ENCODE data around the gene DCUN1D2. TPM values are rescaled to one million over a fixed set of nuclear protein-coding genes. Genes with fewer than 3 reads are reported as not detected.

Gene DCUN1D2
- total RNA-seq, 4 donors from 2014 or later = 12.3 to 20.2 (median 17.3) TPM

DNA sequence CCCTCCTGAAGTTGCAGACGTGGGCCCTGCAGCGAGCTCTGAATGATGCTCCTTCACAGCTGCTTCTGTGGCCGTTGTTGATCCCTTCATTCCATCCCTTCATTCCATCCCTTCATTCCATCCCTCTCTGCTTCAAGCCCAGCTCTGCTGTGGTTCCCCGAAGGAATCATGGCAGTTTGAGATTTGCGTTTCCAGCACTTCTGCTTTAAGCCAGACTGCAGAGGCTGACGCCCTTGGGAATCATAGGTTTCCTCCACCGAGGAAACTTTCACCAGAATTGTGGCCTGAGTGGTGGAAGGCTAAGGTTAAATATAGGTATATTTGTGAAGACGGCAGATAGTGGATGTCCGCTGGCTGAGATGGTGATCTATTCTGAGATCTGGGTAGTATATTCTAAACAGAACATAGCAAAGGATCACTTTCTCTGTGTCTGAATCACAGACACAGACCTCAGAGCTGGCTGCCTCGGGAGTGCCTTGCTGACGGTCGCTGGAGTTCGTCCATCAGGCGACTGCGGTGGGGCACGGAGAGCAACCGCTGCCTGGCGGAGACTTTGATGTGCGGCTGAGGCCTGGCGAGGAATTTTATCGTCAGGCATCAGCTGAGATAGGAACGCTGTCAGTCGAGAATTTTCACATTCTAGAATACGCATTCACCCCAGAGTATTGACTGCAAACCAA, 42.8 kb upstream of the DCUN1D2 start:
- H3K4me1 ChIP-seq = peaks cover 0 to 8% (median 0%) of the 10 kb centered on the region in 3 donors
- no peaks in the 10 kb centered on the region for H3K9me3 ChIP-seq
- peak overlapping the region in 3 of 4 donors; percentile 33 to 66 (median 41) for H3K27ac ChIP-seq
- no peak for ATAC-seq
- peaks cover 0 to 82% of the 10 kb centered on the region in 2 donors for H3K36me3 ChIP-seq
- H3K4me3 ChIP-seq = no peak overlapping the region
- no peaks in the 10 kb centered on the region for H3K27me3 ChIP-seq
- WGBS, 2 donors (ENCODE audit: low coverage in 1 of 2) = 26 to 60% methylated on average over 3 to 17 of the region's 24 CpGs
- TF ChIP-seq, protein P1, sequence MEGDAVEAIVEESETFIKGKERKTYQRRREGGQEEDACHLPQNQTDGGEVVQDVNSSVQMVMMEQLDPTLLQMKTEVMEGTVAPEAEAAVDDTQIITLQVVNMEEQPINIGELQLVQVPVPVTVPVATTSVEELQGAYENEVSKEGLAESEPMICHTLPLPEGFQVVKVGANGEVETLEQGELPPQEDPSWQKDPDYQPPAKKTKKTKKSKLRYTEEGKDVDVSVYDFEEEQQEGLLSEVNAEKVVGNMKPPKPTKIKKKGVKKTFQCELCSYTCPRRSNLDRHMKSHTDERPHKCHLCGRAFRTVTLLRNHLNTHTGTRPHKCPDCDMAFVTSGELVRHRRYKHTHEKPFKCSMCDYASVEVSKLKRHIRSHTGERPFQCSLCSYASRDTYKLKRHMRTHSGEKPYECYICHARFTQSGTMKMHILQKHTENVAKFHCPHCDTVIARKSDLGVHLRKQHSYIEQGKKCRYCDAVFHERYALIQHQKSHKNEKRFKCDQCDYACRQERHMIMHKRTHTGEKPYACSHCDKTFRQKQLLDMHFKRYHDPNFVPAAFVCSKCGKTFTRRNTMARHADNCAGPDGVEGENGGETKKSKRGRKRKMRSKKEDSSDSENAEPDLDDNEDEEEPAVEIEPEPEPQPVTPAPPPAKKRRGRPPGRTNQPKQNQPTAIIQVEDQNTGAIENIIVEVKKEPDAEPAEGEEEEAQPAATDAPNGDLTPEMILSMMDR (IDR thresholded peaks at IDR 0.05) = no peak
- TF ChIP-seq POLR2AphosphoS5 (IDR thresholded peaks at IDR 0.05) = no peak
- TF ChIP-seq EP300 (IDR thresholded peaks at IDR 0.05) = no peak
- no peak for TF ChIP-seq POLR2A (IDR thresholded peaks at IDR 0.05)

DNA sequence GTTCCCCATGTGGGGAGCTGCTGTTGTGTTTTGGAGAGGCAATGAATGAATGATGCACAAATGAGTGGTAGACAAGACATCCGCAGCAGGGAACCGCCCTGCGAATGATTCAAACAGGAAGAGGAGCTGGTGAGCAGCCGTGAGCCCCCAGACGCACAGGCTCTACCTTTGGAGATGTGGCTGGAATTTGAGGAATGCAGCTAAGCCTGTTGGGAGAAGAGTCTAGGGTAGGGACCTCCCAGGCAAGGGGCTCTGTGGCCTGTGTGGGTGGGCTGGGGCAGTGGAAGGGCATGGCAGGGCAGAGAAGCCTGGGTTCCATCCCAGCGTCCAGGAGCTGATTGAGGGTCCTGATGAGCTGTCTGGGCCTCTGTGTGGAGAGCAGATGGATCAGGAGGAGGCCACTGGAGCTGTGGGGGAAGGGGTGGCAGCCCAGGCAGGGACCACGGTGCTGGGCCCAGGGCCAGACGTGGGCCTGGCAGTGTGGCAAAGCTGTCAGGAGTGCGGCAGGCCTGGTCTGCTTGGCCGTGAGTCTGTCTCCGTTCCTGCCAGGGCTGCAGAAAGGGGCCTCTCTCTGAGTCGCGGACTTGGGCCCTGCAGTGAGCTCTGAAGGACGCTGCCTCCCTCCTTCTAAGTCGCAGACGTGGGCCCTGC, 41.8 kb upstream of the DCUN1D2 start:
- peak overlapping the region in 2 of 4 donors; percentile 39 to 53 for H3K27ac ChIP-seq
- H3K9me3 ChIP-seq = no peaks in the 10 kb centered on the region
- peaks cover 0 to 8% (median 0%) of the 10 kb centered on the region in 3 donors for H3K4me1 ChIP-seq
- no peak for TF ChIP-seq POLR2AphosphoS5 (IDR thresholded peaks at IDR 0.05)
- no peak for TF ChIP-seq POLR2A (IDR thresholded peaks at IDR 0.05)
- TF ChIP-seq EP300 (IDR thresholded peaks at IDR 0.05) = no peak
- TF ChIP-seq, protein P1 (IDR thresholded peaks at IDR 0.05) = no peak
- H3K36me3 ChIP-seq = peaks cover 0 to 82% of the 10 kb centered on the region in 2 donors
- ATAC-seq = no peak
- no peaks in the 10 kb centered on the region for H3K27me3 ChIP-seq
- no peak overlapping the region for H3K4me3 ChIP-seq
- 67 to 75% methylated on average over 5 to 7 of the region's 16 CpGs for WGBS, 2 donors (ENCODE audit: low coverage in 1 of 2)

- no peak for TF ChIP-seq POLR2A (IDR thresholded peaks at IDR 0.05)
- TF ChIP-seq POLR2AphosphoS5 (IDR thresholded peaks at IDR 0.05) = no peak
- TF ChIP-seq, protein P1 (IDR thresholded peaks at IDR 0.05) = no peak
- TF ChIP-seq EP300 (IDR thresholded peaks at IDR 0.05) = no peak
- Histone ChIP-seq H3K9me3 (no peaks in the 10 kb centered on the region), H3K4me1 (peaks cover 0 to 8% (median 0%) of the 10 kb centered on the region in 3 donors), H3K27ac (no peak overlapping the region), H3K4me3 (no peak overlapping the region), H3K27me3 (no peaks in the 10 kb centered on the region), H3K36me3 (peaks cover 0 to 82% of the 10 kb centered on the region in 2 donors)
- WGBS, 2 donors (ENCODE audit: low coverage in 1 of 2) = 93 to 94% methylated on average over 11 to 37 of the region's 49 CpGs
- ATAC-seq = no peak
Measured at GRCh38 chr13:113531041-113531873, 40.7 kb upstream of the DCUN1D2 start.

GRCh38 chr13:113528813-113529180, 38.3 kb upstream of the DCUN1D2 start:
- 91% methylated on average over 4 to 10 of the region's 10 CpGs for WGBS, 2 donors (ENCODE audit: low coverage in 1 of 2)
- H3K36me3 ChIP-seq = peaks cover 0 to 85% of the 10 kb centered on the region in 2 donors

More at GRCh38 chr13:113528813-113529180, 38.3 kb upstream of the DCUN1D2 start:
- H3K4me3 ChIP-seq = no peak overlapping the region
- H3K27ac ChIP-seq = no peak overlapping the region
- no peaks in the 10 kb centered on the region for H3K9me3 ChIP-seq
- H3K4me1 ChIP-seq = peaks cover 0 to 8% (median 0%) of the 10 kb centered on the region in 3 donors
- H3K27me3 ChIP-seq = no peaks in the 10 kb centered on the region
- TF ChIP-seq, protein P1 (IDR thresholded peaks at IDR 0.05) = no peak
- TF ChIP-seq POLR2A (IDR thresholded peaks at IDR 0.05) = no peak
- TF ChIP-seq EP300 (IDR thresholded peaks at IDR 0.05) = no peak
- TF ChIP-seq POLR2AphosphoS5 (IDR thresholded peaks at IDR 0.05) = no peak
- no peak for ATAC-seq
